Measurements from ENCODE around the gene FIGNL1. TPM values are rescaled to one million over a fixed set of nuclear protein-coding genes. Genes with fewer than 3 reads are reported as not detected.

The FIGNL1 gene
- total and polyA plus RNA-seq, 2 experiments from 2014 or later = 3.3 to 7.9 TPM

GRCh38 chr7:50406935-50407334 lies 43.2 kb downstream of the FIGNL1 start:
- Histone ChIP-seq H3K27ac (no peak overlapping the region), H3K4me1 (ENCODE audit: low read depth) (no peaks in the 10 kb centered on the region), H3K9me3 (ENCODE audit: low read depth) (no peaks in the 10 kb centered on the region), H3K36me3 (no peaks in the 10 kb centered on the region), H3K27me3 (peaks cover 47% of the 10 kb centered on the region), H3K4me3 (no peak overlapping the region)
- TF ChIP-seq CTCF (IDR thresholded peaks at IDR 0.05; ENCODE audit: low read depth, low read length) = no peak
- DNase-seq (ENCODE audit: low read depth in 1 of 2, low spot score in 1 of 2) = no peak

- H3K9me3 ChIP-seq (ENCODE audit: low read depth) = no peaks in the 10 kb centered on the region
- no peak overlapping the region for H3K4me3 ChIP-seq
- no peak for DNase-seq (ENCODE audit: low read depth in 1 of 2, low spot score in 1 of 2)
- H3K4me1 ChIP-seq (ENCODE audit: low read depth) = no peaks in the 10 kb centered on the region
- TF ChIP-seq CTCF (IDR thresholded peaks at IDR 0.05; ENCODE audit: low read depth, low read length) = no peak
- H3K27ac ChIP-seq = no peak overlapping the region
- H3K36me3 ChIP-seq = no peaks in the 10 kb centered on the region
- peaks cover 52% of the 10 kb centered on the region for H3K27me3 ChIP-seq
Measured at GRCh38 chr7:50405221-50405620, 44.9 kb downstream of the FIGNL1 start.

GRCh38 chr7:50404392-50404791 lies 45.8 kb downstream of the FIGNL1 start:
- Histone ChIP-seq H3K4me3 (no peak overlapping the region), H3K9me3 (ENCODE audit: low read depth) (no peaks in the 10 kb centered on the region), H3K27me3 (peaks cover 51% of the 10 kb centered on the region), H3K4me1 (ENCODE audit: low read depth) (no peaks in the 10 kb centered on the region), H3K36me3 (no peaks in the 10 kb centered on the region), H3K27ac (no peak overlapping the region)
- peak in 1 of 2 donors; percentile 9 for DNase-seq (ENCODE audit: low read depth in 1 of 2, low spot score in 1 of 2)
- no peak for TF ChIP-seq CTCF (IDR thresholded peaks at IDR 0.05; ENCODE audit: low read depth, low read length)

GRCh38 chr7:50400114-50400513 lies 50.0 kb downstream of the FIGNL1 start:
- no peak overlapping the region for H3K27ac ChIP-seq
- no peaks in the 10 kb centered on the region for H3K9me3 ChIP-seq (ENCODE audit: low read depth)
- no peaks in the 10 kb centered on the region for H3K4me1 ChIP-seq (ENCODE audit: low read depth)
- no peak for TF ChIP-seq CTCF (IDR thresholded peaks at IDR 0.05; ENCODE audit: low read depth, low read length)
- no peaks in the 10 kb centered on the region for H3K36me3 ChIP-seq
- no peak overlapping the region for H3K4me3 ChIP-seq
- H3K27me3 ChIP-seq = peaks cover 36% of the 10 kb centered on the region
- no peak for DNase-seq (ENCODE audit: low read depth in 1 of 2, low spot score in 1 of 2)

- no peaks in the 10 kb centered on the region for H3K4me1 ChIP-seq (ENCODE audit: low read depth)
- peaks cover 36% of the 10 kb centered on the region for H3K27me3 ChIP-seq
- no peaks in the 10 kb centered on the region for H3K36me3 ChIP-seq
- TF ChIP-seq CTCF (IDR thresholded peaks at IDR 0.05; ENCODE audit: low read depth, low read length) = no peak
- DNase-seq (ENCODE audit: low read depth in 1 of 2, low spot score in 1 of 2) = no peak
- no peaks in the 10 kb centered on the region for H3K9me3 ChIP-seq (ENCODE audit: low read depth)
- no peak overlapping the region for H3K4me3 ChIP-seq
- no peak overlapping the region for H3K27ac ChIP-seq
Measured at GRCh38 chr7:50399635-50400034, 50.5 kb downstream of the FIGNL1 start.

- Histone ChIP-seq H3K9me3 (ENCODE audit: low read depth) (no peaks in the 10 kb centered on the region), H3K4me1 (ENCODE audit: low read depth) (no peaks in the 10 kb centered on the region), H3K4me3 (no peak overlapping the region), H3K27ac (no peak overlapping the region), H3K36me3 (no peaks in the 10 kb centered on the region), H3K27me3 (peaks cover 41% of the 10 kb centered on the region)
- no peak for TF ChIP-seq CTCF (IDR thresholded peaks at IDR 0.05; ENCODE audit: low read depth, low read length)
- DNase-seq (ENCODE audit: low read depth in 1 of 2, low spot score in 1 of 2) = no peak
Measured at GRCh38 chr7:50399206-50399605, 50.9 kb downstream of the FIGNL1 start.
